ENCODE measurements around the gene PTPN7.

The PTPN7 gene

GRCh38 chr1:202129453-202130296, 30.7 kb downstream of the PTPN7 start:
- WGBS, 2 experiments, result 90 to 91% methylated on average over 8 of the region's 8 CpGs
- peaks cover 11% of the 10 kb centered on the region for H3K4me1 ChIP-seq (ENCODE audit: control insufficient read depth, insufficient read depth, low read length)
- H3K27ac ChIP-seq (ENCODE audit: insufficient read depth, low read depth, low read length, poor library complexity, severe bottlenecking), result peak overlapping the region; percentile 62
- no peaks in the 10 kb centered on the region for H3K27me3 ChIP-seq (ENCODE audit: control insufficient read depth, insufficient read depth, low read length, poor library complexity, severe bottlenecking)
- H3K9me3 ChIP-seq (ENCODE audit: control insufficient read depth, low read length), result no peaks in the 10 kb centered on the region
- H3K36me3 ChIP-seq (ENCODE audit: control insufficient read depth, insufficient read depth, low read length), result peaks cover 7% of the 10 kb centered on the region
- no peak overlapping the region for H3K4me3 ChIP-seq (ENCODE audit: insufficient read depth, low read depth, low read length)

GRCh38 chr1:202127836-202128622, 32.4 kb downstream of the PTPN7 start:
- 95 to 96% methylated on average over 25 to 26 of the region's 26 CpGs for WGBS, 2 experiments
- no peaks in the 10 kb centered on the region for H3K9me3 ChIP-seq (ENCODE audit: control insufficient read depth, low read length)

GRCh38 chr1:202127061-202127460, 33.3 kb downstream of the PTPN7 start:
- Histone ChIP-seq H3K27ac (ENCODE audit: insufficient read depth, low read depth, low read length, poor library complexity, severe bottlenecking) (no peak overlapping the region), H3K36me3 (ENCODE audit: control insufficient read depth, insufficient read depth, low read length) (no peaks in the 10 kb centered on the region), H3K4me1 (ENCODE audit: control insufficient read depth, insufficient read depth, low read length) (peaks cover 19% of the 10 kb centered on the region), H3K27me3 (ENCODE audit: control insufficient read depth, insufficient read depth, low read length, poor library complexity, severe bottlenecking) (no peaks in the 10 kb centered on the region), H3K4me3 (ENCODE audit: insufficient read depth, low read depth, low read length) (no peak overlapping the region), H3K9me3 (ENCODE audit: control insufficient read depth, low read length) (no peaks in the 10 kb centered on the region)
- WGBS, 2 experiments, result 92 to 94% methylated on average over 6 of the region's 6 CpGs

More at GRCh38 chr1:202127836-202128622, 32.4 kb downstream of the PTPN7 start:
- H3K36me3 ChIP-seq (ENCODE audit: control insufficient read depth, insufficient read depth, low read length), result no peaks in the 10 kb centered on the region
- H3K27ac ChIP-seq (ENCODE audit: insufficient read depth, low read depth, low read length, poor library complexity, severe bottlenecking), result no peak overlapping the region
- H3K4me3 ChIP-seq (ENCODE audit: insufficient read depth, low read depth, low read length), result no peak overlapping the region
- H3K27me3 ChIP-seq (ENCODE audit: control insufficient read depth, insufficient read depth, low read length, poor library complexity, severe bottlenecking), result no peaks in the 10 kb centered on the region
- peaks cover 11% of the 10 kb centered on the region for H3K4me1 ChIP-seq (ENCODE audit: control insufficient read depth, insufficient read depth, low read length)

- Histone ChIP-seq H3K4me3 (ENCODE audit: insufficient read depth, low read depth, low read length) (no peak overlapping the region), H3K4me1 (ENCODE audit: control insufficient read depth, insufficient read depth, low read length) (peaks cover 19% of the 10 kb centered on the region), H3K27ac (ENCODE audit: insufficient read depth, low read depth, low read length, poor library complexity, severe bottlenecking) (no peak overlapping the region), H3K9me3 (ENCODE audit: control insufficient read depth, low read length) (no peaks in the 10 kb centered on the region), H3K36me3 (ENCODE audit: control insufficient read depth, insufficient read depth, low read length) (no peaks in the 10 kb centered on the region), H3K27me3 (ENCODE audit: control insufficient read depth, insufficient read depth, low read length, poor library complexity, severe bottlenecking) (no peaks in the 10 kb centered on the region)
- WGBS, 2 experiments, result 60 to 66% methylated on average over 9 of the region's 9 CpGs
Measured at GRCh38 chr1:202126426-202126825, 34.0 kb downstream of the PTPN7 start.

GRCh38 chr1:202125611-202126010, 34.8 kb downstream of the PTPN7 start:
- WGBS, 2 experiments, result 94 to 95% methylated on average over 8 of the region's 8 CpGs
- peaks cover 16% of the 10 kb centered on the region for H3K4me1 ChIP-seq (ENCODE audit: control insufficient read depth, insufficient read depth, low read length)
- no peak overlapping the region for H3K4me3 ChIP-seq (ENCODE audit: insufficient read depth, low read depth, low read length)
- no peak overlapping the region for H3K27ac ChIP-seq (ENCODE audit: insufficient read depth, low read depth, low read length, poor library complexity, severe bottlenecking)
- H3K9me3 ChIP-seq (ENCODE audit: control insufficient read depth, low read length), result no peaks in the 10 kb centered on the region
- H3K27me3 ChIP-seq (ENCODE audit: control insufficient read depth, insufficient read depth, low read length, poor library complexity, severe bottlenecking), result no peaks in the 10 kb centered on the region
- H3K36me3 ChIP-seq (ENCODE audit: control insufficient read depth, insufficient read depth, low read length), result no peaks in the 10 kb centered on the region

GRCh38 chr1:202124142-202124541, 36.3 kb downstream of the PTPN7 start:
- Histone ChIP-seq H3K36me3 (ENCODE audit: control insufficient read depth, insufficient read depth, low read length) (no peaks in the 10 kb centered on the region), H3K4me1 (ENCODE audit: control insufficient read depth, insufficient read depth, low read length) (peaks cover 8% of the 10 kb centered on the region), H3K9me3 (ENCODE audit: control insufficient read depth, low read length) (no peaks in the 10 kb centered on the region), H3K27ac (ENCODE audit: insufficient read depth, low read depth, low read length, poor library complexity, severe bottlenecking) (no peak overlapping the region), H3K4me3 (ENCODE audit: insufficient read depth, low read depth, low read length) (no peak overlapping the region), H3K27me3 (ENCODE audit: control insufficient read depth, insufficient read depth, low read length, poor library complexity, severe bottlenecking) (no peaks in the 10 kb centered on the region)
- WGBS, 2 experiments, result 78 to 85% methylated on average over 7 of the region's 7 CpGs

GRCh38 chr1:202123336-202123813, 37.0 kb downstream of the PTPN7 start:
- peaks cover 8% of the 10 kb centered on the region for H3K4me1 ChIP-seq (ENCODE audit: control insufficient read depth, insufficient read depth, low read length)
- H3K9me3 ChIP-seq (ENCODE audit: control insufficient read depth, low read length), result no peaks in the 10 kb centered on the region
- no peaks in the 10 kb centered on the region for H3K36me3 ChIP-seq (ENCODE audit: control insufficient read depth, insufficient read depth, low read length)
- H3K27ac ChIP-seq (ENCODE audit: insufficient read depth, low read depth, low read length, poor library complexity, severe bottlenecking), result no peak overlapping the region
- H3K4me3 ChIP-seq (ENCODE audit: insufficient read depth, low read depth, low read length), result no peak overlapping the region
- no peaks in the 10 kb centered on the region for H3K27me3 ChIP-seq (ENCODE audit: control insufficient read depth, insufficient read depth, low read length, poor library complexity, severe bottlenecking)
- WGBS, 2 experiments, result 94 to 95% methylated on average over 10 of the region's 10 CpGs

GRCh38 chr1:202122639-202123335, 37.6 kb downstream of the PTPN7 start, which contains the start of gene GPR37L1:
TSS of gene GPR37L1 (plus strand) at chr1:202122917. CDS start at chr1:202122964, 47 bp downstream.
- Histone ChIP-seq H3K4me3 (ENCODE audit: insufficient read depth, low read depth, low read length) (no peak within 1 kb of the TSS), H3K27me3 (ENCODE audit: control insufficient read depth, insufficient read depth, low read length, poor library complexity, severe bottlenecking) (no peaks in the 10 kb centered on the region), H3K9me3 (ENCODE audit: control insufficient read depth, low read length) (no peaks in the 10 kb centered on the region), H3K4me1 (ENCODE audit: control insufficient read depth, insufficient read depth, low read length) (peaks cover 8% of the 10 kb centered on the region), H3K27ac (ENCODE audit: insufficient read depth, low read depth, low read length, poor library complexity, severe bottlenecking) (no peak within 1 kb of the TSS), H3K36me3 (ENCODE audit: control insufficient read depth, insufficient read depth, low read length) (no peaks in the 10 kb centered on the region)
- 50% methylated on average over 19 of the region's 19 CpGs for WGBS, 2 experiments

- 89 to 90% methylated on average over 7 of the region's 7 CpGs for WGBS, 2 experiments
- H3K4me3 ChIP-seq (ENCODE audit: insufficient read depth, low read depth, low read length), result no peak overlapping the region
- no peaks in the 10 kb centered on the region for H3K36me3 ChIP-seq (ENCODE audit: control insufficient read depth, insufficient read depth, low read length)
- H3K27ac ChIP-seq (ENCODE audit: insufficient read depth, low read depth, low read length, poor library complexity, severe bottlenecking), result no peak overlapping the region
- H3K9me3 ChIP-seq (ENCODE audit: control insufficient read depth, low read length), result no peaks in the 10 kb centered on the region
- no peaks in the 10 kb centered on the region for H3K27me3 ChIP-seq (ENCODE audit: control insufficient read depth, insufficient read depth, low read length, poor library complexity, severe bottlenecking)
- peaks cover 8% of the 10 kb centered on the region for H3K4me1 ChIP-seq (ENCODE audit: control insufficient read depth, insufficient read depth, low read length)
Measured at GRCh38 chr1:202121006-202121405, 39.4 kb downstream of the PTPN7 start.
